ENCODE results near the gene WNT7A. TPM values are rescaled to one million over a fixed set of nuclear protein-coding genes. Genes with fewer than 3 reads are reported as not detected.

The WNT7A gene
- total and polyA plus RNA-seq, 4 donors, result not detected

GRCh38 chr3:13885704-13886010 lies 5.8 kb upstream of the WNT7A start:
- Histone ChIP-seq H3K27me3 (ENCODE audit: control insufficient read depth in 4 of 4, insufficient read depth in 4 of 4, low read length in 3 of 4) (peaks cover 2 to 8% (median 5%) of the 10 kb centered on the region in 4 donors), H3K36me3 (ENCODE audit: control insufficient read depth in 4 of 4, insufficient read depth in 3 of 4, low read depth in 1 of 4, low read length in 3 of 4) (no peaks in the 10 kb centered on the region), H3K9ac (ENCODE audit: low read depth in 1 of 2, low read length in 2 of 2) (no peak overlapping the region), H3K9me3 (ENCODE audit: control insufficient read depth in 4 of 4, low read length in 3 of 4) (peaks cover 2 to 8% (median 4%) of the 10 kb centered on the region in 4 donors), H3K27ac (ENCODE audit: low read depth in 1 of 2, low read length in 2 of 2) (no peak overlapping the region), H3K4me1 (ENCODE audit: control insufficient read depth in 4 of 4, insufficient read depth in 4 of 4, low read length in 3 of 4) (peaks cover 0 to 3% (median under 1%) of the 10 kb centered on the region in 4 donors), H3K4me3 (ENCODE audit: low read depth in 1 of 3, low read length in 3 of 3) (no peak overlapping the region)
- TF ChIP-seq GABPA (IDR thresholded peaks at IDR 0.05 in 1 of 2, conservative IDR thresholded peaks at IDR 0.05 in 1 of 2), result no peak
- no peak for DNase-seq (ENCODE audit: low spot score)
- whole genome bisulfite sequencing, result 38% methylated on average over 8 of the region's 8 CpGs

- no peaks in the 10 kb centered on the region for H3K36me3 ChIP-seq (ENCODE audit: control insufficient read depth in 4 of 4, insufficient read depth in 3 of 4, low read depth in 1 of 4, low read length in 3 of 4)
- peaks cover 4 to 10% (median 6%) of the 10 kb centered on the region in 4 donors for H3K27me3 ChIP-seq (ENCODE audit: control insufficient read depth in 4 of 4, insufficient read depth in 4 of 4, low read length in 3 of 4)
- 20% methylated on average over 7 of the region's 7 CpGs for WGBS
- DNase-seq (ENCODE audit: low spot score), result peak; percentile 59
- H3K4me1 ChIP-seq (ENCODE audit: control insufficient read depth in 4 of 4, insufficient read depth in 4 of 4, low read length in 3 of 4), result peaks cover 3 to 9% (median 5%) of the 10 kb centered on the region in 4 donors
- H3K4me3 ChIP-seq (ENCODE audit: low read depth in 1 of 3, low read length in 3 of 3), result no peak overlapping the region
- H3K27ac ChIP-seq (ENCODE audit: low read depth in 1 of 2, low read length in 2 of 2), result no peak overlapping the region
- H3K9me3 ChIP-seq (ENCODE audit: control insufficient read depth in 4 of 4, low read length in 3 of 4), result peaks cover 2 to 8% (median 4%) of the 10 kb centered on the region in 4 donors
- H3K9ac ChIP-seq (ENCODE audit: low read depth in 1 of 2, low read length in 2 of 2), result no peak overlapping the region
- TF ChIP-seq RAD21 (IDR thresholded peaks at IDR 0.05), result peak; percentile 74 to 84
- TF ChIP-seq TAF1 (conservative IDR thresholded peaks at IDR 0.05), result no peak
- TF ChIP-seq ATF3 (IDR thresholded peaks at IDR 0.05), result no peak
- peak; percentile 62 for TF ChIP-seq CTCF (IDR thresholded peaks at IDR 0.05; ENCODE audit: low read depth, low read length, missing input control)
- no peak for TF ChIP-seq NR2F2 (IDR thresholded peaks at IDR 0.05)
Observed at GRCh38 chr3:13884851-13885703, 5.2 kb upstream of the WNT7A start.

GRCh38 chr3:13883681-13884080 lies 3.8 kb upstream of the WNT7A start:
- Histone ChIP-seq H3K27me3 (ENCODE audit: control insufficient read depth in 4 of 4, insufficient read depth in 4 of 4, low read length in 3 of 4) (peaks cover 4 to 10% (median 6%) of the 10 kb centered on the region in 4 donors), H3K9me3 (ENCODE audit: control insufficient read depth in 4 of 4, low read length in 3 of 4) (peaks cover 2 to 8% (median 4%) of the 10 kb centered on the region in 4 donors), H3K27ac (ENCODE audit: low read depth in 1 of 2, low read length in 2 of 2) (no peak overlapping the region), H3K9ac (ENCODE audit: low read depth in 1 of 2, low read length in 2 of 2) (no peak overlapping the region), H3K36me3 (ENCODE audit: control insufficient read depth in 4 of 4, insufficient read depth in 3 of 4, low read depth in 1 of 4, low read length in 3 of 4) (no peaks in the 10 kb centered on the region), H3K4me1 (ENCODE audit: control insufficient read depth in 4 of 4, insufficient read depth in 4 of 4, low read length in 3 of 4) (peaks cover 8 to 22% (median 12%) of the 10 kb centered on the region in 4 donors), H3K4me3 (ENCODE audit: low read depth in 1 of 3, low read length in 3 of 3) (no peak overlapping the region)
- DNase-seq (ENCODE audit: low spot score), result no peak
- 46% methylated on average over 2 of the region's 2 CpGs for WGBS
- no peak for TF ChIP-seq MAX (IDR thresholded peaks at IDR 0.05)
- TF ChIP-seq FOXA2 (IDR thresholded peaks at IDR 0.05), result no peak
- TF ChIP-seq RXRA (IDR thresholded peaks at IDR 0.05), result no peak
- no peak for TF ChIP-seq HNF4A (conservative IDR thresholded peaks at IDR 0.05)
- TF ChIP-seq REST (IDR thresholded peaks at IDR 0.05), result no peak
- TF ChIP-seq ZBTB33 (IDR thresholded peaks at IDR 0.05), result no peak
- no peak for TF ChIP-seq FOXA1 (IDR thresholded peaks at IDR 0.05)
- no peak for TF ChIP-seq RAD21 (IDR thresholded peaks at IDR 0.05)
- TF ChIP-seq JUND (IDR thresholded peaks at IDR 0.05), result no peak
- TF ChIP-seq SP1 (IDR thresholded peaks at IDR 0.05), result no peak
- no peak for TF ChIP-seq HNF4G (IDR thresholded peaks at IDR 0.05)
- TF ChIP-seq YY1 (IDR thresholded peaks at IDR 0.05), result no peak
- TF ChIP-seq CTCF (IDR thresholded peaks at IDR 0.05; ENCODE audit: low read depth, low read length, missing input control), result no peak
- TF ChIP-seq TAF1 (conservative IDR thresholded peaks at IDR 0.05), result no peak
- TF ChIP-seq NR2F2 (IDR thresholded peaks at IDR 0.05), result no peak

All from liver (tissue), 9 donors.